HFF-Myc (cell line): ENCODE results near the gene CNOT1.
A peak's percentile ranks its signal among the peaks of the same experiment; 100 is the strongest.

ENCODE experiments used
- DNase-seq: peaks from one replicate; pipeline ENCODE4 v3.0.0-alpha.2; 2011; ENCODE audit warnings: low read depth; ENCODE audit errors: extremely low read depth
- H3K4me3 ChIP-seq: replicated peaks from 2 replicates; pipeline ENCODE4 v1.5.1; 2011; ENCODE audit warnings: low read depth, mild to moderate bottlenecking, control low read depth, low read length
- CTCF ChIP-seq: IDR thresholded peaks from 2 replicates; pipeline ENCODE4 v1.5.1; 2012; ENCODE audit warnings: mild to moderate bottlenecking, low read depth, low read length, control low read depth; ENCODE audit errors: missing control alignments

The CNOT1 gene

GRCh38 chr16:58515125-58515870, 114.3 kb downstream of the CNOT1 start, which contains the start of gene SETD6:
TSS of gene SETD6 (plus strand) at chr16:58515517. CDS start at chr16:58515538, 21 bp downstream.
- no peak for TF ChIP-seq CTCF
- H3K4me3 ChIP-seq: peak within 1 kb of the TSS; percentile 76
- DNase-seq: peak; percentile 73

GRCh38 chr16:58513874-58514273, 115.8 kb downstream of the CNOT1 start:
- no peak for TF ChIP-seq CTCF
- no peak for DNase-seq
- peak overlapping the region; percentile 76 for H3K4me3 ChIP-seq

- no peak overlapping the region for H3K4me3 ChIP-seq
- TF ChIP-seq CTCF: peak; percentile 80
- DNase-seq: no peak
These were observed 117.5 kb downstream of the CNOT1 start for GRCh38 chr16:58511933-58512815.

- TF ChIP-seq CTCF: no peak
- no peak overlapping the region for H3K4me3 ChIP-seq
- no peak for DNase-seq
These were observed 118.6 kb downstream of the CNOT1 start for GRCh38 chr16:58510776-58511628.

GRCh38 chr16:58510097-58510775, 119.4 kb downstream of the CNOT1 start:
- no peak overlapping the region for H3K4me3 ChIP-seq
- no peak for TF ChIP-seq CTCF
- DNase-seq: no peak
